NCI-H2171 (cell line): ENCODE measurements around the gene PEX16.

Experiments used
- DNase-seq: peaks from one replicate; lab custom pipeline; 2025; lab: John Stamatoyannopoulos, UW

Gene PEX16

GRCh38 chr11:45930951-45931570 is 13.4 kb upstream of the PEX16 start:
- no peak for DNase-seq

GRCh38 chr11:45930031-45930794 is 12.5 kb upstream of the PEX16 start:
- peak; percentile 80 for DNase-seq

- no peak for DNase-seq
Observed at GRCh38 chr11:45929486-45930030, 11.9 kb upstream of the PEX16 start.

- no peak for DNase-seq
Observed at GRCh38 chr11:45928535-45929215, 11.0 kb upstream of the PEX16 start.

GRCh38 chr11:45927684-45928413 is 10.2 kb upstream of the PEX16 start:
- no peak for DNase-seq

- no peak for DNase-seq
Observed at GRCh38 chr11:45927332-45927683, 9.6 kb upstream of the PEX16 start.

GRCh38 chr11:45926536-45927331 is 9.1 kb upstream of the PEX16 start:
- no peak for DNase-seq

GRCh38 chr11:45926001-45926401 is 8.3 kb upstream of the PEX16 start:
- no peak for DNase-seq

GRCh38 chr11:45925550-45925949 is 7.9 kb upstream of the PEX16 start:
- no peak for DNase-seq

- DNase-seq: no peak
Observed at GRCh38 chr11:45924927-45925326, 7.2 kb upstream of the PEX16 start.

GRCh38 chr11:45924036-45924915 is 6.6 kb upstream of the PEX16 start:
- DNase-seq: no peak

GRCh38 chr11:45922425-45923082 is 4.9 kb upstream of the PEX16 start, which contains the start of gene LARGE2:
Gene LARGE2 (plus strand): TSS chr11:45922656. CDS start chr11:45922883, 227 bp downstream.
- DNase-seq: peak; percentile 59

- peak; percentile 67 for DNase-seq
Observed at GRCh38 chr11:45921561-45922424, 4.1 kb upstream of the PEX16 start.

- DNase-seq: no peak
Observed at GRCh38 chr11:45920531-45921477, 3.1 kb upstream of the PEX16 start.

GRCh38 chr11:45919806-45920530 is 2.3 kb upstream of the PEX16 start:
- DNase-seq: no peak

GRCh38 chr11:45918962-45919675 is 1.4 kb upstream of the PEX16 start:
- DNase-seq: no peak
